Measurements from ENCODE around the gene SLIT1. TPM values are rescaled to one million over a fixed set of nuclear protein-coding genes. Genes with fewer than 3 reads are reported as not detected.

The SLIT1 gene
- polyA plus RNA-seq, 3 donors from 2014 or later: 0.07 to 0.36 TPM; not detected in 1

GRCh38 chr10:97192952-97193435, 7.2 kb upstream of the SLIT1 start:
- H3K4me1 Mint-ChIP-seq: peaks cover 12 to 28% of the 10 kb centered on the region in 2 donors
- no peak overlapping the region for H3K4me3 Mint-ChIP-seq
- H3K27ac Mint-ChIP-seq: no peak overlapping the region
- H3K27me3 Mint-ChIP-seq (ENCODE audit: low read depth in 3 of 3): peaks cover 5 to 11% (median 5%) of the 10 kb centered on the region in 3 donors
- no peaks in the 10 kb centered on the region for H3K36me3 Mint-ChIP-seq
- no peak for DNase-seq
- H3K9me3 Mint-ChIP-seq: no peaks in the 10 kb centered on the region

GRCh38 chr10:97190450-97190849, 4.7 kb upstream of the SLIT1 start:
- H3K27ac Mint-ChIP-seq: no peak overlapping the region
- no peaks in the 10 kb centered on the region for H3K36me3 Mint-ChIP-seq
- DNase-seq: no peak
- peaks cover 2 to 22% of the 10 kb centered on the region in 2 donors for H3K4me1 Mint-ChIP-seq
- H3K4me3 Mint-ChIP-seq: no peak overlapping the region
- peaks cover 5 to 14% (median 10%) of the 10 kb centered on the region in 3 donors for H3K27me3 Mint-ChIP-seq (ENCODE audit: low read depth in 3 of 3)
- no peaks in the 10 kb centered on the region for H3K9me3 Mint-ChIP-seq

- H3K9me3 Mint-ChIP-seq: no peaks in the 10 kb centered on the region
- DNase-seq: peak in 1 of 3 donors; percentile 9
- H3K27me3 Mint-ChIP-seq (ENCODE audit: low read depth in 3 of 3): peaks cover 12 to 18% (median 17%) of the 10 kb centered on the region in 3 donors
- no peak overlapping the region for H3K27ac Mint-ChIP-seq
- H3K4me1 Mint-ChIP-seq: peaks cover 2 to 27% of the 10 kb centered on the region in 2 donors
- H3K36me3 Mint-ChIP-seq: no peaks in the 10 kb centered on the region
- peak overlapping the region in 2 of 5 donors; percentile 18 to 59 for H3K4me3 Mint-ChIP-seq
Observed at GRCh38 chr10:97188261-97188711, 2.5 kb upstream of the SLIT1 start.

- DNase-seq: no peak
- Mint-ChIP-seq H3K4me3 (no peak overlapping the region), H3K27me3 (ENCODE audit: low read depth in 3 of 3) (peaks cover 15 to 18% (median 16%) of the 10 kb centered on the region in 3 donors), H3K36me3 (no peaks in the 10 kb centered on the region), H3K27ac (no peak overlapping the region), H3K4me1 (peaks cover 2 to 27% of the 10 kb centered on the region in 2 donors), H3K9me3 (no peaks in the 10 kb centered on the region)
Observed at GRCh38 chr10:97186911-97187310, 1.2 kb upstream of the SLIT1 start.

- H3K27me3 Mint-ChIP-seq (ENCODE audit: low read depth in 3 of 3): peaks cover 18 to 24% (median 20%) of the 10 kb centered on the region in 3 donors
- H3K4me1 Mint-ChIP-seq: peaks cover 2 to 27% of the 10 kb centered on the region in 2 donors
- no peak overlapping the region for H3K27ac Mint-ChIP-seq
- H3K9me3 Mint-ChIP-seq: no peaks in the 10 kb centered on the region
- H3K4me3 Mint-ChIP-seq: no peak overlapping the region
- no peaks in the 10 kb centered on the region for H3K36me3 Mint-ChIP-seq
- DNase-seq: no peak
Observed at GRCh38 chr10:97184971-97185325, 811 bp downstream of the SLIT1 start.

- H3K36me3 Mint-ChIP-seq: no peaks in the 10 kb centered on the region
- peaks cover 2 to 21% of the 10 kb centered on the region in 2 donors for H3K4me1 Mint-ChIP-seq
- no peak overlapping the region for H3K27ac Mint-ChIP-seq
- no peak overlapping the region for H3K4me3 Mint-ChIP-seq
- peaks cover 17 to 24% (median 18%) of the 10 kb centered on the region in 3 donors for H3K27me3 Mint-ChIP-seq (ENCODE audit: low read depth in 3 of 3)
- DNase-seq: no peak
- no peaks in the 10 kb centered on the region for H3K9me3 Mint-ChIP-seq
Observed at GRCh38 chr10:97183314-97183713, 2.4 kb downstream of the SLIT1 start.

GRCh38 chr10:97182288-97182990, 3.3 kb downstream of the SLIT1 start:
- Mint-ChIP-seq H3K36me3 (no peaks in the 10 kb centered on the region), H3K9me3 (no peaks in the 10 kb centered on the region), H3K4me1 (peaks cover 2 to 13% of the 10 kb centered on the region in 2 donors), H3K4me3 (no peak overlapping the region), H3K27ac (no peak overlapping the region), H3K27me3 (ENCODE audit: low read depth in 3 of 3) (peaks cover 12 to 21% (median 17%) of the 10 kb centered on the region in 3 donors)
- DNase-seq: no peak

- Mint-ChIP-seq H3K27me3 (ENCODE audit: low read depth in 3 of 3) (peaks cover 11 to 19% (median 17%) of the 10 kb centered on the region in 3 donors), H3K4me3 (no peak overlapping the region), H3K27ac (no peak overlapping the region), H3K36me3 (no peaks in the 10 kb centered on the region), H3K4me1 (peaks cover 2 to 9% of the 10 kb centered on the region in 2 donors), H3K9me3 (no peaks in the 10 kb centered on the region)
- DNase-seq: no peak
Observed at GRCh38 chr10:97180986-97181385, 4.8 kb downstream of the SLIT1 start.

GRCh38 chr10:97180363-97180755, 5.4 kb downstream of the SLIT1 start:
- H3K36me3 Mint-ChIP-seq: no peaks in the 10 kb centered on the region
- H3K4me3 Mint-ChIP-seq: no peak overlapping the region
- no peak overlapping the region for H3K27ac Mint-ChIP-seq
- H3K9me3 Mint-ChIP-seq: no peaks in the 10 kb centered on the region
- DNase-seq: no peak
- H3K27me3 Mint-ChIP-seq (ENCODE audit: low read depth in 3 of 3): peaks cover 11 to 19% (median 17%) of the 10 kb centered on the region in 3 donors
- H3K4me1 Mint-ChIP-seq: peaks cover 2 to 9% of the 10 kb centered on the region in 2 donors

- Mint-ChIP-seq H3K27me3 (ENCODE audit: low read depth in 3 of 3) (peaks cover 11 to 19% (median 15%) of the 10 kb centered on the region in 3 donors), H3K9me3 (no peaks in the 10 kb centered on the region), H3K4me1 (peaks cover under 1 to 7% of the 10 kb centered on the region in 2 donors), H3K36me3 (no peaks in the 10 kb centered on the region), H3K27ac (no peak overlapping the region), H3K4me3 (no peak overlapping the region)
- DNase-seq: no peak
Observed at GRCh38 chr10:97179731-97180362, 5.9 kb downstream of the SLIT1 start.

GRCh38 chr10:97179311-97179710, 6.4 kb downstream of the SLIT1 start:
- H3K9me3 Mint-ChIP-seq: no peaks in the 10 kb centered on the region
- no peak for DNase-seq
- H3K27me3 Mint-ChIP-seq (ENCODE audit: low read depth in 3 of 3): peaks cover 11 to 19% (median 12%) of the 10 kb centered on the region in 3 donors
- no peak overlapping the region for H3K4me3 Mint-ChIP-seq
- H3K4me1 Mint-ChIP-seq: peaks cover 0 to 2% of the 10 kb centered on the region in 2 donors
- no peak overlapping the region for H3K27ac Mint-ChIP-seq
- H3K36me3 Mint-ChIP-seq: no peaks in the 10 kb centered on the region

- peaks cover 5 to 10% (median 10%) of the 10 kb centered on the region in 3 donors for H3K27me3 Mint-ChIP-seq (ENCODE audit: low read depth in 3 of 3)
- no peaks in the 10 kb centered on the region for H3K36me3 Mint-ChIP-seq
- no peaks in the 10 kb centered on the region for H3K4me1 Mint-ChIP-seq
- H3K27ac Mint-ChIP-seq: no peak overlapping the region
- no peaks in the 10 kb centered on the region for H3K9me3 Mint-ChIP-seq
- H3K4me3 Mint-ChIP-seq: no peak overlapping the region
- DNase-seq: no peak
Observed at GRCh38 chr10:97178074-97178473, 7.7 kb downstream of the SLIT1 start.

GRCh38 chr10:97176226-97176625, 9.5 kb downstream of the SLIT1 start:
- Mint-ChIP-seq H3K4me3 (no peak overlapping the region), H3K36me3 (no peaks in the 10 kb centered on the region), H3K4me1 (no peaks in the 10 kb centered on the region), H3K9me3 (no peaks in the 10 kb centered on the region), H3K27ac (no peak overlapping the region), H3K27me3 (ENCODE audit: low read depth in 3 of 3) (peaks cover 4 to 12% (median 5%) of the 10 kb centered on the region in 3 donors)
- no peak for DNase-seq

GRCh38 chr10:97175586-97175985, 10.2 kb downstream of the SLIT1 start:
- H3K27me3 Mint-ChIP-seq (ENCODE audit: low read depth in 3 of 3): peaks cover 4 to 7% (median 4%) of the 10 kb centered on the region in 3 donors
- DNase-seq: no peak
- no peaks in the 10 kb centered on the region for H3K4me1 Mint-ChIP-seq
- no peaks in the 10 kb centered on the region for H3K36me3 Mint-ChIP-seq
- no peaks in the 10 kb centered on the region for H3K9me3 Mint-ChIP-seq
- H3K27ac Mint-ChIP-seq: no peak overlapping the region
- no peak overlapping the region for H3K4me3 Mint-ChIP-seq

All from immature natural killer cell (primary cell).